Activated naive CD4-positive, alpha-beta T cell (primary cell): ENCODE results near the gene KIAA0513.

ENCODE experiments used
- DNase-seq, 4 experiments: peaks; one replicate each; lab custom pipeline; 2025; lab: John Stamatoyannopoulos, UW

KIAA0513 gene

GRCh38 chr16:85027349-85027957 lies at the start of gene KIAA0513:
Gene KIAA0513 (plus strand): TSS chr16:85027795. CDS start chr16:85067072, 39,277 bp downstream.
- peak; percentile 78 to 96 (median 92) for DNase-seq

GRCh38 chr16:84979516-84979915 lies 48.1 kb upstream of the KIAA0513 start:
- no peak for DNase-seq

GRCh38 chr16:84982434-84982833 lies 45.2 kb upstream of the KIAA0513 start:
- DNase-seq, result no peak

- DNase-seq, result no peak
Observed at GRCh38 chr16:84985079-84986065, 42.2 kb upstream of the KIAA0513 start.

- no peak for DNase-seq
Observed at GRCh38 chr16:84986102-84986501, 41.5 kb upstream of the KIAA0513 start.

GRCh38 chr16:84986879-84987278 lies 40.7 kb upstream of the KIAA0513 start:
- no peak for DNase-seq

- DNase-seq, result no peak
Observed at GRCh38 chr16:84988328-84989080, 39.1 kb upstream of the KIAA0513 start.

- DNase-seq, result no peak
Observed at GRCh38 chr16:84989749-84990620, 37.6 kb upstream of the KIAA0513 start.

GRCh38 chr16:84990782-84991181 lies 36.8 kb upstream of the KIAA0513 start:
- no peak for DNase-seq

- DNase-seq, result no peak
Observed at GRCh38 chr16:84992717-84993075, 34.9 kb upstream of the KIAA0513 start.

GRCh38 chr16:84993926-84994325 lies 33.7 kb upstream of the KIAA0513 start:
- DNase-seq, result no peak

GRCh38 chr16:84995663-84996062 lies 31.9 kb upstream of the KIAA0513 start:
- DNase-seq, result no peak

- no peak for DNase-seq
Observed at GRCh38 chr16:84996365-84996764, 31.2 kb upstream of the KIAA0513 start.

- no peak for DNase-seq
Observed at GRCh38 chr16:84999200-84999599, 28.4 kb upstream of the KIAA0513 start.

GRCh38 chr16:84999857-85000480 lies 27.6 kb upstream of the KIAA0513 start:
- no peak for DNase-seq

GRCh38 chr16:85002099-85002541 lies 25.5 kb upstream of the KIAA0513 start:
- no peak for DNase-seq

- no peak for DNase-seq
Observed at GRCh38 chr16:85002608-85003007, 25.0 kb upstream of the KIAA0513 start.

GRCh38 chr16:85003076-85003475 lies 24.5 kb upstream of the KIAA0513 start:
- DNase-seq, result no peak

GRCh38 chr16:85003725-85004586 lies 23.6 kb upstream of the KIAA0513 start:
- DNase-seq, result no peak
